Hepatocyte (in vitro differentiated cells): ENCODE measurements around the gene KRTDAP. TPM values are rescaled to one million over a fixed set of nuclear protein-coding genes. Genes with fewer than 3 reads are reported as not detected.
"Not testable (repeated sequence)": the region's sequence is repeated elsewhere in the genome, so short reads cannot be mapped to it uniquely, and the experiment has no call there.

Experiments used
- DNase-seq: peaks from one replicate; pipeline ENCODE4 v3.0.0-alpha.2; 2016; ENCODE audit warnings: low spot score
- H2AFZ ChIP-seq: fragments of 200-600 bp; sonication (generic); 2 replicates; pipeline ENCODE4 v1.6.0; 2016; ENCODE audit warnings: antibody characterized with exemption, mild to moderate bottlenecking
- H3K27ac ChIP-seq: fragments of 200-600 bp; sonication (generic); 2 replicates; pipeline ENCODE4 v1.5.1; 2016; ENCODE audit warnings: mild to moderate bottlenecking
- H3K27me3 ChIP-seq: fragments of 200-600 bp; sonication (generic); 2 replicates; pipeline ENCODE4 v1.6.1; 2016
- H3K36me3 ChIP-seq: fragments of 200-600 bp; sonication (generic); replicated peaks from 2 replicates; pipeline ENCODE4 v1.5.1; 2016; ENCODE audit warnings: low read depth; ENCODE audit not compliant: insufficient read depth
- H3K4me1 ChIP-seq: fragments of 200-600 bp; sonication (generic); 2 replicates; pipeline ENCODE4 v1.5.1; 2016; ENCODE audit warnings: mild to moderate bottlenecking, moderate library complexity; ENCODE audit not compliant: insufficient read depth
- H3K4me2 ChIP-seq: fragments of 200-600 bp; sonication (generic); 2 replicates; pipeline ENCODE4 v1.6.0; 2016
- H3K4me3 ChIP-seq: fragments of 200-600 bp; sonication (generic); 2 replicates; pipeline ENCODE4 v1.5.1; 2016; ENCODE audit warnings: mild to moderate bottlenecking
- H3K79me2 ChIP-seq: fragments of 200-600 bp; sonication (generic); 2 replicates; pipeline ENCODE4 v1.6.0; 2017; ENCODE audit warnings: mild to moderate bottlenecking
- H3K9me2 ChIP-seq: fragments of 200-600 bp; sonication (generic); replicated peaks from 2 replicates; pipeline ENCODE4 v1.6.0; 2017; ENCODE audit warnings: mild to moderate bottlenecking; ENCODE audit not compliant: insufficient read depth
- H3K9me3 ChIP-seq: fragments of 200-600 bp; sonication (generic); 2 replicates; pipeline ENCODE4 v1.5.1; 2016; ENCODE audit warnings: low read depth, mild to moderate bottlenecking
- H4K20me1 ChIP-seq: fragments of 200-600 bp; sonication (generic); 2 replicates; pipeline ENCODE4 v1.6.0; 2016; ENCODE audit warnings: mild to moderate bottlenecking; ENCODE audit not compliant: insufficient read depth, poor library complexity, severe bottlenecking
- CTCF ChIP-seq: fragments of 200-600 bp; sonication (generic); IDR thresholded peaks from 2 replicates; pipeline ENCODE4 v1.5.1; 2016; ENCODE audit warnings: antibody characterized with exemption, mild to moderate bottlenecking; ENCODE audit not compliant: poor library complexity
- EZH2 ChIP-seq: fragments of 200-600 bp; sonication (generic); IDR thresholded peaks from 2 replicates; pipeline ENCODE4 v1.6.1; 2016; ENCODE audit warnings: antibody characterized with exemption, mild to moderate bottlenecking, borderline replicate concordance
- EZH2phosphoT487 ChIP-seq: fragments of 200-600 bp; sonication (generic); IDR thresholded peaks from one replicate; pipeline ENCODE4 v1.6.1; 2018; ENCODE audit warnings: antibody characterized with exemption, mild to moderate bottlenecking, low read depth, moderate library complexity; ENCODE audit not compliant: unreplicated experiment, severe bottlenecking
- whole genome bisulfite sequencing: methylation state at CpG from one replicate; pipeline ENCODE4 v1.1.6; 2016; ENCODE audit warnings: low lambda C conversion rate; ENCODE audit errors: missing lambda C conversion rate; 5-methylcytosine and 5-hydroxymethylcytosine counted together
- polyA plus RNA-seq: library from polyadenylated mRNA; unstranded; fragments of >200 nt; fragmentation: Nextera tagmentation; extraction: Ambion mirVana; gene quantifications from 2 replicates; pipeline ENCODE4 v1.2.1, GENCODE V29; 2016
- total RNA-seq: library from RNA; depleted of rRNA; stranded (reverse); fragments of >200 nt; gene quantifications from 2 replicates; pipeline ENCODE4 v1.2.3, GENCODE V29; 2014

KRTDAP gene
- total and polyA plus RNA-seq, 2 experiments from 2014 or later: 0.97 to 1.6 TPM

- no peak overlapping the region for H3K4me2 ChIP-seq
- 89% methylated on average over 8 of the region's 8 CpGs for WGBS
- no peaks in the 10 kb centered on the region for H3K36me3 ChIP-seq
- H3K4me1 ChIP-seq: no peaks in the 10 kb centered on the region
- no peaks in the 10 kb centered on the region for H4K20me1 ChIP-seq
- DNase-seq: no peak
- H3K9me2 ChIP-seq: no peaks in the 10 kb centered on the region
- no peaks in the 10 kb centered on the region for H3K27me3 ChIP-seq
- TF ChIP-seq CTCF (no peak), EZH2phosphoT487 (no peak), EZH2 (no peak)
- H3K27ac ChIP-seq: no peak overlapping the region
- H2AFZ ChIP-seq: no peak overlapping the region
- H3K79me2 ChIP-seq: no peaks in the 10 kb centered on the region
- no peaks in the 10 kb centered on the region for H3K9me3 ChIP-seq
- H3K4me3 ChIP-seq: no peak overlapping the region
These were observed 18.3 kb downstream of the KRTDAP start for GRCh38 chr19:35471946-35472345.

- H2AFZ ChIP-seq, H3K79me2 ChIP-seq, H3K36me3 ChIP-seq, DNase-seq, H3K27ac ChIP-seq, H3K27me3 ChIP-seq, H4K20me1 ChIP-seq, H3K4me1 ChIP-seq, H3K4me2 ChIP-seq, H3K9me2 ChIP-seq, H3K4me3 ChIP-seq, H3K9me3 ChIP-seq: not testable (repeated sequence)
- WGBS: 81% methylated on average over 4 of the region's 4 CpGs
These were observed 19.2 kb downstream of the KRTDAP start for GRCh38 chr19:35471075-35471474.

GRCh38 chr19:35470128-35470527, 20.1 kb downstream of the KRTDAP start:
- Histone ChIP-seq H3K4me1 (no peaks in the 10 kb centered on the region), H2AFZ (no peak overlapping the region), H3K27me3 (no peaks in the 10 kb centered on the region)

GRCh38 chr19:35468637-35469036, 21.6 kb downstream of the KRTDAP start:
- Histone ChIP-seq H3K36me3 (no peaks in the 10 kb centered on the region), H3K4me1 (no peaks in the 10 kb centered on the region), H3K79me2 (no peaks in the 10 kb centered on the region), H4K20me1 (no peaks in the 10 kb centered on the region), H3K9me3 (no peaks in the 10 kb centered on the region), H2AFZ (no peak overlapping the region), H3K4me2 (no peak overlapping the region), H3K9me2 (no peaks in the 10 kb centered on the region), H3K4me3 (no peak overlapping the region), H3K27me3 (no peaks in the 10 kb centered on the region), H3K27ac (no peak overlapping the region)
- 50% methylated on average over 2 of the region's 2 CpGs for WGBS
- DNase-seq: peak; percentile 72
- TF ChIP-seq CTCF: peak; percentile 65
- no peak for TF ChIP-seq EZH2phosphoT487
- no peak for TF ChIP-seq EZH2

More at GRCh38 chr19:35470128-35470527, 20.1 kb downstream of the KRTDAP start:
- Histone ChIP-seq H3K9me3 (no peaks in the 10 kb centered on the region), H3K36me3 (no peaks in the 10 kb centered on the region), H3K9me2 (no peaks in the 10 kb centered on the region), H4K20me1 (no peaks in the 10 kb centered on the region), H3K4me3 (no peak overlapping the region), H3K27ac (no peak overlapping the region), H3K4me2 (no peak overlapping the region), H3K79me2 (no peaks in the 10 kb centered on the region)
- TF ChIP-seq EZH2 (no peak), CTCF (no peak), EZH2phosphoT487 (no peak)
- 94% methylated on average over 7 of the region's 7 CpGs for WGBS
- no peak for DNase-seq
